Gastroesophageal sphincter (tissue), 4 donors: Measurements from ENCODE around the gene SSBP4. TPM values are rescaled to one million over a fixed set of nuclear protein-coding genes. Genes with fewer than 3 reads are reported as not detected.

Source experiments
- ATAC-seq: fragments of 150-250 bp; one replicate; pipeline ENCODE4 v1.9.1; 2016; ENCODE audit warnings: mild to moderate bottlenecking, moderate library complexity
- H3K27ac ChIP-seq, 4 donors: fragments of 200-600 bp; sonication (generic) in 3 of 4; 1 replicate in 3 of 4; 2 replicates in 1 of 4; pipeline ENCODE4 v1.5.1; 2016 to 2019
- H3K27me3 ChIP-seq: fragments of 200-600 bp; sonication (generic); one replicate; pipeline ENCODE4 v1.5.1; 2019
- H3K36me3 ChIP-seq, 2 donors: fragments of 200-600 bp; sonication (generic); one replicate each; pipeline ENCODE4 v1.5.1; 2019; ENCODE audit warnings: control low read depth in 1 of 2
- H3K4me1 ChIP-seq, 3 donors: fragments of 200-600 bp; sonication (generic); 1 replicate in 2 of 3; 2 replicates in 1 of 3; pipeline ENCODE4 v1.5.1; 2016 to 2019; ENCODE audit warnings: control low read depth in 2 of 3
- H3K4me3 ChIP-seq, 2 donors: fragments of 200-600 bp; sonication (generic); one replicate each; pipeline ENCODE4 v1.5.1; 2019; ENCODE audit warnings: mild to moderate bottlenecking in 1 of 2, moderate library complexity in 1 of 2
- H3K9me3 ChIP-seq, 3 donors: fragments of 200-600 bp; sonication (generic); one replicate each; pipeline ENCODE4 v1.5.1; 2017 to 2019; ENCODE audit warnings: control low read depth in 2 of 3
- EP300 ChIP-seq: sonication (generic); formaldehyde crosslinking; IDR thresholded peaks from one replicate; pipeline ENCODE4 v1.6.1; 2017; ENCODE audit warnings: antibody characterized with exemption, mild to moderate bottlenecking
- POLR2A ChIP-seq, 2 donors: fragments of 450-650 bp; IDR thresholded peaks; one replicate each; pipeline ENCODE4 v1.6.1; 2017; ENCODE audit warnings: antibody characterized with exemption in 2 of 2, mild to moderate bottlenecking in 2 of 2, moderate library complexity in 1 of 2
- POLR2AphosphoS5 ChIP-seq: sonication (generic); formaldehyde crosslinking; IDR thresholded peaks from one replicate; pipeline ENCODE4 v1.6.1; 2017; ENCODE audit warnings: antibody characterized with exemption
- WGBS, 2 donors: methylation state at CpG; one replicate each; pipeline ENCODE4 v1.1.5; 2018; ENCODE audit warnings: low coverage in 1 of 2; 5-methylcytosine and 5-hydroxymethylcytosine counted together
- total RNA-seq, 4 donors: library from RNA; depleted of rRNA; stranded (reverse); fragments of >200 nt; gene quantifications; one replicate each; pipeline ENCODE4 v1.1.0, GENCODE V29; 2016
- TF ChIP-seq, protein P1 (sequence below), 4 experiments: fragments of 200-600 bp in 2 of 4; fragments of 450-650 bp in 2 of 4; sonication (generic) in 1 of 4; IDR thresholded peaks; one replicate each; pipeline ENCODE4 v1.5.1; 2017 to 2019; ENCODE audit warnings: antibody characterized with exemption in 4 of 4, mild to moderate bottlenecking in 2 of 4, moderate library complexity in 2 of 4

Gene SSBP4
- total RNA-seq, 4 donors from 2014 or later, result 58.4 to 76.2 (median 61.3) TPM

GRCh38 chr19:18468517-18468916 lies 49.3 kb downstream of the SSBP4 start:
- Histone ChIP-seq H3K4me1 (peaks cover 6 to 84% (median 47%) of the 10 kb centered on the region in 3 donors), H3K27me3 (no peaks in the 10 kb centered on the region), H3K27ac (peak overlapping the region in 1 of 4 donors; percentile 8), H3K9me3 (no peaks in the 10 kb centered on the region), H3K4me3 (no peak overlapping the region), H3K36me3 (peaks cover 0 to 29% of the 10 kb centered on the region in 2 donors)
- no CpG with 5 or more reads among the region's 3 CpGs for WGBS, 2 donors
- no peak for TF ChIP-seq POLR2AphosphoS5
- TF ChIP-seq POLR2A (IDR thresholded peaks at IDR 0.05), result no peak
- TF ChIP-seq, protein P1, sequence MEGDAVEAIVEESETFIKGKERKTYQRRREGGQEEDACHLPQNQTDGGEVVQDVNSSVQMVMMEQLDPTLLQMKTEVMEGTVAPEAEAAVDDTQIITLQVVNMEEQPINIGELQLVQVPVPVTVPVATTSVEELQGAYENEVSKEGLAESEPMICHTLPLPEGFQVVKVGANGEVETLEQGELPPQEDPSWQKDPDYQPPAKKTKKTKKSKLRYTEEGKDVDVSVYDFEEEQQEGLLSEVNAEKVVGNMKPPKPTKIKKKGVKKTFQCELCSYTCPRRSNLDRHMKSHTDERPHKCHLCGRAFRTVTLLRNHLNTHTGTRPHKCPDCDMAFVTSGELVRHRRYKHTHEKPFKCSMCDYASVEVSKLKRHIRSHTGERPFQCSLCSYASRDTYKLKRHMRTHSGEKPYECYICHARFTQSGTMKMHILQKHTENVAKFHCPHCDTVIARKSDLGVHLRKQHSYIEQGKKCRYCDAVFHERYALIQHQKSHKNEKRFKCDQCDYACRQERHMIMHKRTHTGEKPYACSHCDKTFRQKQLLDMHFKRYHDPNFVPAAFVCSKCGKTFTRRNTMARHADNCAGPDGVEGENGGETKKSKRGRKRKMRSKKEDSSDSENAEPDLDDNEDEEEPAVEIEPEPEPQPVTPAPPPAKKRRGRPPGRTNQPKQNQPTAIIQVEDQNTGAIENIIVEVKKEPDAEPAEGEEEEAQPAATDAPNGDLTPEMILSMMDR (IDR thresholded peaks at IDR 0.05), result no peak
- no peak for TF ChIP-seq EP300
- ATAC-seq, result no peak

DNA sequence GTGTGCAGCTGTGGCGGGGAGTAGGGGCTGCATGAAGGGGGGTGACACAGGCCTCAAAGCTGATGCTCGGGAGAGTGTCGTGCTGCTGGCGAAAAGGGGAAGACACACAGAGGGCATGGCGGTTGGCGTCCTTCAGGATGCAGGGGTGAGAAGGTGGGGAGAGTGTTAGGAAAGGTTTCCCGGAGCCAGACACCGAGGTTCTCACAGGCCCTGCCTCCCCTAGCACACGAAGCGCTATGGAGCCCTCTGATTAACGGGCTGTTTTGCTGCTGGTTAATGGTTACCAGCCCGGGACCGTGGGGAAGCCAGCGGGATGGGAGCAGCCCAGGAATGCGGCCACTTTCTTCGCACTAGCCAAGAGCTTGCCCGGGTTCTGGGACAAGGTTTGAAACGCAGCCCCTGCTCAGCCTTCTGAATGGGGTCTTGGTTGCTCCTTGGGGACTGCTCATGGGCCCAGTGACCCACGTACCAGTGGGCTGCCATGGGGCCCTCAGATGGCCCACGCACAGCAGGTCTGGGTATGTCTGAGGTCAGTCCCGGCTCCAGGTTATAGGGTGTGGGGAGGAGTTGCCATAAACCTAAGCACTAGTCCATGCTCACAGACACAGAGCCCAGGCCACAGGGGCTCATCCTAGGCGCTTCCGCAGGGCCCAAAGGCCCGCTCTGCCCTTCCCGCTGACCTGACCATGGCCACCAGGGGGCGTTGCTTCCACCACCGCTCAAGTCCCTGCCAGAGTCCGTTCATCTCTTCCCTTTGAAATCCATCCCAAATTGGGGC lies 50.1 kb downstream of the SSBP4 start:
- peaks cover 0 to 29% of the 10 kb centered on the region in 2 donors for H3K36me3 ChIP-seq
- 79 to 100% methylated on average over 2 to 6 of the region's 28 CpGs for WGBS, 2 donors
- H3K27me3 ChIP-seq, result no peaks in the 10 kb centered on the region
- H3K9me3 ChIP-seq, result no peaks in the 10 kb centered on the region
- ATAC-seq, result peak; percentile 30
- H3K27ac ChIP-seq, result peak overlapping the region in 2 of 4 donors; percentile 8 to 46
- TF ChIP-seq, protein P1 (IDR thresholded peaks at IDR 0.05), result peak in 3 of 4 experiments; percentile 57 to 77 (median 77)
- no peak for TF ChIP-seq POLR2AphosphoS5
- H3K4me3 ChIP-seq, result no peak overlapping the region
- H3K4me1 ChIP-seq, result peaks cover 6 to 84% (median 48%) of the 10 kb centered on the region in 3 donors

DNA sequence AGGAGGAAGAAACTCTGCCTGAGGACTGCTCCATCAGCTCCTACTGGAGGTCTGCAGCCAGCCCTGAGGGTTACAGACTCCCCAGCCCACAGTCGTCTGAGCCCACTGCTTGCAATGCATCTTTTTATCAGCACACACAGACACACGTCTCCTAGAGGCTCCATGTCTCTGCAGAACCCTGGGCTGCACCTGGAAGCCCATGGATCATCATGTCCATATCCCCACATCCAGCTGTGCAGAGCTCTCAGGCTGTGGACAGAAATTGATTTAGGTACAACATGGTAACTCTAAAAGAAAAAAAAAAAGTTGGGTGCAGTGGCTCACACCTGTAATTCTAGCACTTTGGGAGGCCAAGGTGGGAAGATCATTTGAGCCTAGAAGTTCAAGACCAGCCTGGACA lies 51.6 kb downstream of the SSBP4 start:
- H3K36me3 ChIP-seq, result peaks cover 0 to 26% of the 10 kb centered on the region in 2 donors
- TF ChIP-seq POLR2AphosphoS5 (no peak), EP300 (no peak), POLR2A (IDR thresholded peaks at IDR 0.05) (no peak)
- TF ChIP-seq, protein P1 (IDR thresholded peaks at IDR 0.05), result no peak
- H3K27me3 ChIP-seq, result no peaks in the 10 kb centered on the region
- H3K4me3 ChIP-seq, result no peak overlapping the region
- H3K9me3 ChIP-seq, result no peaks in the 10 kb centered on the region
- 57% methylated on average over 1 of the region's 2 CpGs; no CpG with 5 or more reads in 1 of the 2 donors for WGBS, 2 donors
- H3K4me1 ChIP-seq, result peaks cover 0 to 84% (median 37%) of the 10 kb centered on the region in 3 donors
- H3K27ac ChIP-seq, result peak overlapping the region in 1 of 4 donors; percentile 46
- ATAC-seq, result no peak

GRCh38 chr19:18473003-18473705 lies 54.0 kb downstream of the SSBP4 start:
- H3K27ac ChIP-seq, result peak overlapping the region in 3 of 4 donors; percentile 35 to 64 (median 41)
- peaks cover 0 to 84% (median 29%) of the 10 kb centered on the region in 3 donors for H3K4me1 ChIP-seq
- 57 to 69% methylated on average over 5 to 6 of the region's 8 CpGs for WGBS, 2 donors
- peaks cover 0 to 26% of the 10 kb centered on the region in 2 donors for H3K36me3 ChIP-seq
- no peaks in the 10 kb centered on the region for H3K27me3 ChIP-seq
- no peak for TF ChIP-seq POLR2AphosphoS5
- TF ChIP-seq, protein P1 (IDR thresholded peaks at IDR 0.05), result no peak
- no peak for TF ChIP-seq EP300
- TF ChIP-seq POLR2A (IDR thresholded peaks at IDR 0.05), result no peak
- H3K9me3 ChIP-seq, result no peaks in the 10 kb centered on the region
- no peak for ATAC-seq
- H3K4me3 ChIP-seq, result no peak overlapping the region
